Neuron (in vitro differentiated cells): ENCODE measurements around the gene PRSS22.

Experiments
- H2AFZ ChIP-seq: one replicate; pipeline ENCODE4 v1.6.1; 2013; ENCODE audit warnings: low read depth, mild to moderate bottlenecking, inconsistent platforms, low read length, moderate library complexity
- H3K27me3 ChIP-seq: one replicate; pipeline ENCODE4 v1.6.1; 2013; ENCODE audit warnings: low read length; ENCODE audit not compliant: insufficient read depth
- H3K36me3 ChIP-seq: one replicate; pipeline ENCODE4 v1.6.1; 2013; ENCODE audit warnings: low read length; ENCODE audit not compliant: insufficient read depth
- H3K4me1 ChIP-seq: one replicate; pipeline ENCODE4 v1.6.1; 2013; ENCODE audit warnings: low read length; ENCODE audit not compliant: insufficient read depth
- H3K4me3 ChIP-seq: 2 replicates; pipeline ENCODE4 v1.5.1; 2013; ENCODE audit warnings: mild to moderate bottlenecking, low read length, moderate library complexity
- H3K9me3 ChIP-seq: one replicate; pipeline ENCODE4 v1.6.1; 2013; ENCODE audit warnings: low read length

Gene PRSS22

DNA sequence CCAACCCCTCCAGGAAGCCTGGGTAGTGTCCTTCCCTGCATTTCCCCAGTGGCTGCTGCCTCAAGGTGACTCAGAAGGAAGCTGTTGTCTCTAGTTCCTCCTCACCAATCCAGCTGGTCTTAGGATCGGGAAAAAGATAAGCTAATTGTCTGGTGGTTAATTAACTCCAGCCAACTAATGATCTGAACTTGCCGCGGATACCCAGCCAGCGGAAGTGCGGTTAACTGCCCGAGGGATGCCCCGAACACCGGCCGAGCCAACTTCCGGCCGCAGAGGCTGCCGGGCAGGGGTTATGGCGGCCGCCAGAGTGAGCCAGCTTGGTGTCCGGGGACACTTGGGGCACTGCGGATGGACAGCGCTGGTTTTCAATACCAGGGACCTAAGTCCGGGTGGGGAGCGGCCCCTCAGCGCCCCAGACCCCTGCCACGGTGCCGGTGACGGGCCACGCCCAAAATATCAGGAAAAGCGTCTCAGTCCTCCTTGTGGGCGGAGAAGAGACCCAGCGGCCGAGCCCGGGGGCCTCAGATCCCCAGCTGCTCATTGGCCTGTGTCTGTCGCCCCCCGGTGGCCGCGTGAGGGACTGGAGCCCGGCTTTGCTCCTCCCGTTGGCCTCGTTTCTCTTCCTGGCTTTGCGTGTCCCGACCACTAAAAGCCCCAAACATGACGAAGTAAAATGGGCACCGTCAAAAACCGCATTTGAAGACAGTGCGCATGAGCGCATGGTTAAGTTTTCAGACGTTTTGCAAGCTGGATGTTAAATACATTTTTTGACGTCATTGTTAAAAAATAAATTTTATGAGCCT lies 10.2 kb upstream of the PRSS22 start:
- Histone ChIP-seq H3K27me3 (peaks cover 6% of the 10 kb centered on the region), H3K9me3 (no peaks in the 10 kb centered on the region), H2AFZ (peak overlapping the region; percentile 46), H3K4me1 (peaks cover 3% of the 10 kb centered on the region), H3K4me3 (peak overlapping the region; percentile 54), H3K36me3 (no peaks in the 10 kb centered on the region)

GRCh38 chr16:2867661-2867986 lies 9.7 kb upstream of the PRSS22 start:
- no peaks in the 10 kb centered on the region for H3K36me3 ChIP-seq
- peak overlapping the region; percentile 54 for H3K4me3 ChIP-seq
- peaks cover 3% of the 10 kb centered on the region for H3K4me1 ChIP-seq
- peaks cover 6% of the 10 kb centered on the region for H3K27me3 ChIP-seq
- peak overlapping the region; percentile 46 for H2AFZ ChIP-seq
- H3K9me3 ChIP-seq, result no peaks in the 10 kb centered on the region

DNA sequence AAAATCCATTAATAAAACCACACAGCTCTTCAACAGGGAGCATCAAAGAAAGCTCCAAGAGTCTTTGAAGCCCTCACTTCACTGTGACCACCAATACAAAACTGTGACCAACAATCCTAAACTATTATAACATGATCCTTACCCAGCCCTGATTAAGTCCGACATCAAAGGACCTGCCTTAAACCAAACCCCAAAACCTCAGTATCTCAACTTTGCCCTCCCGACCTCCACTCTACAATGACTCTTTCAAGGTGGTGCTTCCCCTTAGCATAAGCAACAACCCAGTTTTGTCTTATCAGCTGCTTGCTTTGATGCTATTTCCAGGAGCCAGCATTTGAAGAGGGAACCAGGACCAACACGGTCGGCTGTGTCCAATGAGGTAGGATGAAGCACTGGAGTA lies 8.5 kb upstream of the PRSS22 start:
- no peaks in the 10 kb centered on the region for H3K9me3 ChIP-seq
- peaks cover 3% of the 10 kb centered on the region for H3K27me3 ChIP-seq

GRCh38 chr16:2865651-2866050 lies 7.7 kb upstream of the PRSS22 start:
- H3K27me3 ChIP-seq, result peaks cover 2% of the 10 kb centered on the region
- no peaks in the 10 kb centered on the region for H3K36me3 ChIP-seq
- H3K9me3 ChIP-seq, result no peaks in the 10 kb centered on the region
- H3K4me1 ChIP-seq, result peaks cover 3% of the 10 kb centered on the region
- no peak overlapping the region for H3K4me3 ChIP-seq
- no peak overlapping the region for H2AFZ ChIP-seq

More for the DNA sequence above, 8.5 kb upstream of the PRSS22 start:
- Histone ChIP-seq H3K4me1 (peaks cover 3% of the 10 kb centered on the region), H3K4me3 (no peak overlapping the region), H2AFZ (no peak overlapping the region), H3K36me3 (no peaks in the 10 kb centered on the region)

DNA sequence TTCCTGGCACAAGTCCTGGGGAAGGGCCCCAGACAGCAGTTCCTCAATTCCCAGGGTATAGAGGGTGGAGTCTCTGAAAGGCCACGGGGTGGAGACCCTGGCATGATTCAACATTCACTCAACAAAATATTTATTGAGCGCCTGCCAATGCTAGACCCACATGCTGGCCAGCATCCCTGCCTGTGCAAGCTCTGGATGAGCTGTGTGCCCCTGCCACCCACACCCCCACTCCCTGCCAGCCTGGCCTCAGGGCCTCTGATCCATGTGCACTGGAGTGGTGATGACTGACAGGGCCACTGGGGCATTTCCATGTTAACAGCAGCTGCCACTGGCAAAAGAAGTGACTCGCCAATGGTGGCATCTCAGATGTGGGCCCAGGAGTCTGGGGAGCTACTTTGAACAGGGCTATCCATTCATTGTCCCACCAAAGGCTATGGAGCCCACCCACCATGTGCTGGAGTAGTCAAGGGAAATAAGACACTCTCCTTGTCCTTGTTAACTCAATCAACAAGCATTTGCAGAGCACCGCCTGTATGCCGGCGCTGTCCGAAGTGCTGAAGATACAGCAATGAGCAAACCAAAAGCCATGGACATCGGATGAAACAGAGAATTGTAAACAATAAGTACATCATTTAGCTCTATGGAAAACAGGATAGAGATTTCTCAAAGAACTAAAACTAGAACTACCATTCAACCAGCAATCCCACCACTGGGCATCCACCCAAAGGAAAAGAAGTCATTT lies 3.0 kb upstream of the PRSS22 start:
- H3K4me3 ChIP-seq, result no peak overlapping the region
- no peaks in the 10 kb centered on the region for H3K9me3 ChIP-seq
- no peaks in the 10 kb centered on the region for H3K36me3 ChIP-seq
- H2AFZ ChIP-seq, result no peak overlapping the region
- H3K27me3 ChIP-seq, result peaks cover 39% of the 10 kb centered on the region
- no peaks in the 10 kb centered on the region for H3K4me1 ChIP-seq

- H3K4me1 ChIP-seq, result no peaks in the 10 kb centered on the region
- peaks cover 39% of the 10 kb centered on the region for H3K27me3 ChIP-seq
- H3K36me3 ChIP-seq, result no peaks in the 10 kb centered on the region
- H3K9me3 ChIP-seq, result no peaks in the 10 kb centered on the region
- no peak overlapping the region for H2AFZ ChIP-seq
- no peak overlapping the region for H3K4me3 ChIP-seq
Observed at GRCh38 chr16:2859686-2860265, 1.8 kb upstream of the PRSS22 start.

- no peak overlapping the region for H2AFZ ChIP-seq
- H3K4me1 ChIP-seq, result no peaks in the 10 kb centered on the region
- H3K36me3 ChIP-seq, result no peaks in the 10 kb centered on the region
- H3K27me3 ChIP-seq, result peaks cover 39% of the 10 kb centered on the region
- H3K4me3 ChIP-seq, result no peak overlapping the region
- H3K9me3 ChIP-seq, result peaks cover 2% of the 10 kb centered on the region
Observed at GRCh38 chr16:2858245-2859025, 465 bp upstream of the PRSS22 start.

DNA sequence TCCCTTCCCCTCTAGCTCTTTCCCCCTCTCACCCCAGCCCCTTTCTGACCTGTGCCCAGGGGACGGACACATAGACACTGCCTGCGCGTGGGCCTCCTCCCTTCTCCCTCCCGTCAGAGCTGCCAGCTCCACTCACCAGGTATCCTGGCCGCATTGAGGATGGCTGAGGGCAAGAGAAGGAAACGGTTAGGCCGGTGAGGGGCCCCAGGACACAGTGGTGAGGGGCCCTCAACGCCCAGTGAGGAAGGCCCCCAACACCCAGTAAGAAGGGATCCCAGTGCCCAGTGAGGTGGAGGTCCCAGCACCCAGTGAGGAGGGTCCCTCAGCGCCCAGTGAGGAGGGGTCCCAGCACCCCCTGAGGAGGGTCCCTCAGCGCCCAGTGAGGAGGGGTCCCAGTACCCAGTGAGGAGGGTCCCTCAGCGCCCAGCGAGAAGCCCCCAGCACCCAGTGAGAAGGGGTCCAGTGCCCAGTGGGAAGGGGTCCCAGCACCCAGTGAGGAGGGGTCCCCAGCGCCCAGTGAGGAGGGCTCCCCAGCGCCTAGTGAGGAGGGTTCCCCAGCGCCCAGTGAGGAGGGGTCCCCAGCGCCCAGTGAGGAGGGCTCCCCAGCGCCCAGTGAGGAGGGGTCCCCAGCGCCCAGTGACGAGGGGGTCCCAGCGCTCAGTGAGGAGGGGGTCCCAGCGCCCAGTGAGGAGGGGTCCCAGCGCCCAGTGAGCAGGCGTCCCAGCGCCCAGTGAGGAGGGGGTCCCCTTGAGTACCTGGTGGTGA lies 1.1 kb downstream of the PRSS22 start:
- no peaks in the 10 kb centered on the region for H3K36me3 ChIP-seq
- no peaks in the 10 kb centered on the region for H3K4me1 ChIP-seq
- no peak overlapping the region for H3K4me3 ChIP-seq
- no peak overlapping the region for H2AFZ ChIP-seq
- H3K9me3 ChIP-seq, result peaks cover 2% of the 10 kb centered on the region
- H3K27me3 ChIP-seq, result peaks cover 39% of the 10 kb centered on the region

DNA sequence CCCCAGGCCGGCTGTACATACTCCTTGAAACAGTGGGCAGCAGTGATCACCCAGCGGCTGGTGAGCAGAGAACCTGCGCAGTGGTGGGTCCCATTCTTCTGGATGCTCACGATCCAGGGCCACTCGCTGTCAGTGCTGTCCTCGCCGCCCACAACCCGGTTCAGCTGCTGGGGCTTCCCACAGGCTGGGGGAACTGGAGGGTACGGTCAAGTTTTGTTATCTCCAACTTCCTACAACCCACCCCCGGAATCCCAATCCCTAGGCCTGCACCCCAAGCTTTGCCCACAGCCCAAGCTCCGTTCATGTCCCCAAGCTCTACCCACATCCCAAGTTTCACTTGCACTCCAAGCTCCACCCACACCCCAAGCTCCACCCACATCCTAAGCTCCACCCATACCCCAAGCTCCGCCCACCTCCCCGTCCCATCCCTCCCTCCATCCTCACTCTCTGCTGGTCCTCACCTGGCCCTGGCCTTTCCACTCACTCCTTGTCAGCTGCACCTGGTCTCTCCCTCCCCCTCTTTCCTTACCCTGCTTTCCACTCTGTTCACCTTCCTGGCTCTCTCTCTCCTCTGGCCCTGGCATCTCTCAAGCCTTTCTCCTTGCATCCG lies 1.8 kb downstream of the PRSS22 start:
- Histone ChIP-seq H3K27me3 (peaks cover 39% of the 10 kb centered on the region), H3K4me1 (no peaks in the 10 kb centered on the region), H3K36me3 (no peaks in the 10 kb centered on the region), H2AFZ (no peak overlapping the region), H3K9me3 (peaks cover 2% of the 10 kb centered on the region), H3K4me3 (no peak overlapping the region)

DNA sequence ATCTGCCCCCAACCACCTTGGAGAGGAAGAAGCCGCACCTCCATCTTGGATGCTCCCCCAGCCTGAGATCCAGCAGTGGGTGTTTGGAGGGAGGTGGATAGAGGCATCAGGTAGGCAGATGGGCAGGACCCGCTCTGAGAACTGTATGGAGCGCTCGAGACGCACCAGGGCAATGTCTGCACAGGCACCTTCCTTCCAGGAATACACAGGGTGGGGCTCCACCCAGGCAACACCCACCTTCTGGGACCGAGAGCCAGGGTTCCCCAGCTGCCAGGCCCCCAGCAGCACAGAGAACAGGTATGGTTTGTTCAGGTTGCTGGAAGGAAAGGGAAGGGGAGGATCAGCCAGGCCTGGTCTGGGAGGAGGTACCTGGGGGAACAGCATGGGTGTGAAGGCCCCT lies 2.4 kb downstream of the PRSS22 start:
- H3K9me3 ChIP-seq, result peaks cover 2% of the 10 kb centered on the region
- H3K36me3 ChIP-seq, result no peaks in the 10 kb centered on the region
- H2AFZ ChIP-seq, result no peak overlapping the region

DNA sequence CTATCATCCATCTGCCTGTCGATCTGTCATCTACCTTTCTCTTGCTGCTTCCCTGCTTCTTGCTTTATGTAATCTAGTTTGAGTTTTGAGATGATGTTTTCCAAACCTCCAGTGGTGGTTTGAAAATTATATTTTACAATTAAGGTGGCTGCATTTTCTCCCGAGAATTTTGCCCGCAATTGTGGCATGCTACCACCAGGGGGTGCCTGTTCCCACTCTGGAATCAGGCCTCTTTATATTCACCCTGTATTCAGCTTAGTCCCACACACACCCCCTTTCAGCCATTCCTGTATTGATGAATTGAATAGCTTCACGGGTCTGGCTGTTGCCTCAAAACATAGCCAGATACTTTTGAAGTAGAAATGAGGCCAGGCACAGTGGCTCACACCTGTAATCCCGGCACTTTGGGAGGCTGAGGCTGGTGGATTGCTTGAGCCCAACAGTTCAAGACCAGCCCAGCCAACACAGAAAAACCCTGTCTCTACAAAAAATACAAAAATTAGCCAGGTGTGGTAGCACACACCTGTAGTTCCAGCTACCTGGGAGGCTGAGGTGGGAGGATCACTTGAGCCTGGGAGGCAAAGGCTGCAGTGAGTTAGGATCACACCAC lies 3.2 kb downstream of the PRSS22 start:
- Histone ChIP-seq H3K36me3 (no peaks in the 10 kb centered on the region), H3K27me3 (peaks cover 30% of the 10 kb centered on the region), H3K4me1 (no peaks in the 10 kb centered on the region), H3K9me3 (peaks cover 2% of the 10 kb centered on the region), H3K4me3 (no peak overlapping the region), H2AFZ (no peak overlapping the region)

More for the DNA sequence above, 2.4 kb downstream of the PRSS22 start:
- Histone ChIP-seq H3K4me1 (no peaks in the 10 kb centered on the region), H3K27me3 (peaks cover 37% of the 10 kb centered on the region), H3K4me3 (no peak overlapping the region)
